Lower leg skin (tissue), 4 donors: ENCODE measurements around the gene B3GNT9. TPM values are rescaled to one million over a fixed set of nuclear protein-coding genes. Genes with fewer than 3 reads are reported as not detected.

Source experiments
- DNase-seq, 2 donors: peaks; one replicate each; pipeline ENCODE4 v3.0.0-alpha.2; 2019; ENCODE audit warnings: low spot score in 2 of 2
- H3K4me3 ChIP-seq: fragments of 200-600 bp; sonication (generic); 2 replicates; pipeline ENCODE4 v1.5.1; 2017; ENCODE audit warnings: mild to moderate bottlenecking, low read depth; ENCODE audit not compliant: poor library complexity, severe bottlenecking
- CTCF ChIP-seq, 3 donors: fragments of 450-650 bp; IDR thresholded peaks; one replicate each; pipeline ENCODE4 v1.5.1; 2016; ENCODE audit warnings: antibody characterized with exemption in 3 of 3, mild to moderate bottlenecking in 3 of 3, moderate library complexity in 2 of 3
- POLR2A ChIP-seq, 2 donors: fragments of 450-650 bp; IDR thresholded peaks; one replicate each; pipeline ENCODE4 v1.6.1; 2016 to 2017; ENCODE audit warnings: antibody characterized with exemption in 2 of 2, mild to moderate bottlenecking in 1 of 2, moderate library complexity in 1 of 2
- WGBS, 2 donors: methylation state at CpG; one replicate each; pipeline ENCODE4 v1.1.5; 2018; 5-methylcytosine and 5-hydroxymethylcytosine counted together
- intact Hi-C: fragments of 100-400 bp; cut with DNase I; formaldehyde crosslinking; loops from one replicate; pipeline ENCODE4 v1.15.0; 2023; ENCODE audit warnings: low total_unique reads
- total RNA-seq, 4 donors: library from RNA; depleted of rRNA; stranded (reverse); fragments of >200 nt; gene quantifications; one replicate each; pipeline ENCODE4 v1.1.0, GENCODE V29; 2016

B3GNT9 gene
- total RNA-seq, 4 donors from 2014 or later = 10.3 to 18.0 (median 13.3) TPM

- WGBS, 2 donors = 74 to 89% methylated on average over 3 to 4 of the region's 4 CpGs
- no peak for DNase-seq
- TF ChIP-seq CTCF (IDR thresholded peaks at IDR 0.05) (no peak), POLR2A (IDR thresholded peaks at IDR 0.05) (no peak)
- intact Hi-C loops = no loop called here
- no peak overlapping the region for H3K4me3 ChIP-seq
Measured at GRCh38 chr16:67188323-67188722, 37.5 kb upstream of the B3GNT9 start.

GRCh38 chr16:67187175-67187890 is 36.5 kb upstream of the B3GNT9 start:
- DNase-seq = no peak
- intact Hi-C loops = no loop called here
- H3K4me3 ChIP-seq = no peak overlapping the region
- TF ChIP-seq POLR2A (IDR thresholded peaks at IDR 0.05) (no peak), CTCF (IDR thresholded peaks at IDR 0.05) (no peak)
- WGBS, 2 donors = 85 to 88% methylated on average over 18 to 26 of the region's 26 CpGs

- intact Hi-C loops = no loop called here
- DNase-seq = no peak
- TF ChIP-seq CTCF (IDR thresholded peaks at IDR 0.05) (no peak), POLR2A (IDR thresholded peaks at IDR 0.05) (no peak)
- 58 to 77% methylated on average over 5 of the region's 5 CpGs for WGBS, 2 donors
- no peak overlapping the region for H3K4me3 ChIP-seq
Measured at GRCh38 chr16:67186550-67186950, 35.8 kb upstream of the B3GNT9 start.

- WGBS, 2 donors = 8 to 11% methylated on average over 12 of the region's 12 CpGs
- no peak overlapping the region for H3K4me3 ChIP-seq
- DNase-seq = no peak
- TF ChIP-seq CTCF (IDR thresholded peaks at IDR 0.05) = no peak
- TF ChIP-seq POLR2A (IDR thresholded peaks at IDR 0.05) = no peak
- intact Hi-C loops = no loop called here
Measured at GRCh38 chr16:67185651-67186134, 34.9 kb upstream of the B3GNT9 start.

- DNase-seq = peak; percentile 83 to 98
Measured at GRCh38 chr16:67184995-67185650, 34.3 kb upstream of the B3GNT9 start.

More at GRCh38 chr16:67184995-67185650, 34.3 kb upstream of the B3GNT9 start:
- TF ChIP-seq POLR2A (IDR thresholded peaks at IDR 0.05) = no peak
- TF ChIP-seq CTCF (IDR thresholded peaks at IDR 0.05) = peak in 1 of 3 donors; percentile 74
- H3K4me3 ChIP-seq = no peak overlapping the region
- 12 to 14% methylated on average over 35 to 41 of the region's 43 CpGs for WGBS, 2 donors
- intact Hi-C loops = no loop called here
